Ovary (tissue), 9 donors: ENCODE results near the gene TNFAIP3. TPM values are rescaled to one million over a fixed set of nuclear protein-coding genes. Genes with fewer than 3 reads are reported as not detected.

Source experiments
- DNase-seq, 5 donors: peaks; one replicate each; pipeline ENCODE4 v3.0.0-alpha.2; 2019 to 2020
- H3K27ac ChIP-seq, 2 donors: fragments of 200-600 bp; one replicate each; pipeline versions ENCODE4 v1.5.1 to v1.8.0; 2019 to 2022
- H3K27me3 ChIP-seq: fragments of 200-600 bp; one replicate; pipeline ENCODE4 v1.8.0; 2022
- H3K36me3 ChIP-seq: fragments of 200-600 bp; sonication (generic); one replicate; pipeline ENCODE4 v1.5.1; 2019
- H3K4me1 ChIP-seq: one replicate; pipeline ENCODE4 v1.8.1; 2013; ENCODE audit warnings: mild to moderate bottlenecking, moderate library complexity; ENCODE audit not compliant: insufficient read depth
- H3K4me3 ChIP-seq: fragments of 200-600 bp; sonication (generic); one replicate; pipeline ENCODE4 v1.5.1; 2017
- H3K9me3 ChIP-seq, 2 donors: fragments of 200-600 bp in 1 of 2; sonication (generic) in 1 of 2; one replicate each; pipeline versions ENCODE4 v1.5.1 to v1.8.1; 2013 to 2019; ENCODE audit warnings: mild to moderate bottlenecking in 1 of 2, moderate library complexity in 1 of 2
- CTCF ChIP-seq, 3 donors: fragments of 450-650 bp in 2 of 3; fragments of 200-600 bp in 1 of 3; IDR thresholded peaks; one replicate each; pipeline versions ENCODE4 v1.5.1 to v1.8.0; 2016 to 2022; ENCODE audit warnings: antibody characterized with exemption in 3 of 3, mild to moderate bottlenecking in 1 of 3
- EP300 ChIP-seq: sonication (generic); formaldehyde crosslinking; IDR thresholded peaks from one replicate; pipeline ENCODE4 v1.6.1; 2017; ENCODE audit warnings: antibody characterized with exemption
- POLR2A ChIP-seq: fragments of 450-650 bp; IDR thresholded peaks from one replicate; pipeline ENCODE4 v1.6.1; 2017; ENCODE audit warnings: antibody characterized with exemption, mild to moderate bottlenecking, moderate library complexity
- WGBS, 3 donors: extraction: QIAGEN DNeasy Blood & Tissue Kit in 1 of 3; methylation state at CpG; one replicate each; pipeline versions ENCODE4 v1.1.5 to v1.1.7; 2013 to 2017; 5-methylcytosine and 5-hydroxymethylcytosine counted together
- intact Hi-C, 4 donors: fragments of 100-400 bp; cut with DNase I; formaldehyde crosslinking; loops; one replicate each; pipeline versions ENCODE4 v1.11.0 to v1.15.1; 2022 to 2023
- polyA plus RNA-seq, 2 donors: library from polyadenylated mRNA; stranded (reverse); fragments of 200-250 nt in 1 of 2; fragments of 350-450 nt in 1 of 2; fragmentation: Illumina TruSeq in 1 of 2; extraction: RNeasy Lipid Tissue Mini Kit (QIAGEN cat#74804) in 1 of 2; gene quantifications; one replicate each; pipeline ENCODE4 v1.2.3, GENCODE V29; 2013 to 2014
- total RNA-seq, 7 donors: library from RNA; depleted of rRNA in 2 of 7; stranded (reverse); fragments of >200 nt in 2 of 7; fragmentation: NEBNext Ultra II Directional in 3 of 7; extraction: Animal tissue kit (Norgen Biotek cat#: 25700) in 3 of 7; gene quantifications; one replicate each; pipeline versions ENCODE4 v1.1.0 to v1.2.4, GENCODE V29; 2016 to 2023
- donor health status: DM: no; HTN: no; CAD: no; lungs with moderate emphysema.
- donor health status: DM: no; HTN: no; CAD: no.
- donor health status: Bipolar disorder and iron deficiency.
- donor health status: DM: yes; HTN: yes; CAD: no.
- donor health status: DM: no; HTN: no; CAD: no.
- donor health status: DM: yes; HTN: yes; CAD: no.

The TNFAIP3 gene
- total and polyA plus RNA-seq, 9 donors: 35.4 to 206 (median 96.6) TPM

GRCh38 chr6:137824896-137825295 lies 42.2 kb upstream of the TNFAIP3 start:
- no peak for DNase-seq
- Histone ChIP-seq H3K27ac (peak overlapping the region in 1 of 2 donors; percentile 36), H3K27me3 (no peaks in the 10 kb centered on the region), H3K4me1 (peaks cover 12% of the 10 kb centered on the region), H3K4me3 (no peak overlapping the region), H3K36me3 (no peaks in the 10 kb centered on the region), H3K9me3 (no peaks in the 10 kb centered on the region)
- intact Hi-C loops: loop anchor here in 1 of 4 donors (5.0 kb wide), 1 partner anchor 42 kb away; the partner anchor contains the start of gene TNFAIP3
- WGBS, 3 donors: 51 to 71% (median 60%) methylated on average over 2 of the region's 2 CpGs
- TF ChIP-seq EP300 (no peak), CTCF (IDR thresholded peaks at IDR 0.05) (no peak), POLR2A (no peak)

- WGBS, 3 donors: 95 to 96% (median 96%) methylated on average over 5 of the region's 5 CpGs
Measured at GRCh38 chr6:137827411-137827940, 39.6 kb upstream of the TNFAIP3 start.

GRCh38 chr6:137827977-137828810 lies 38.9 kb upstream of the TNFAIP3 start:
- DNase-seq: no peak
- no peak overlapping the region for H3K4me3 ChIP-seq
- H3K4me1 ChIP-seq: peaks cover 4% of the 10 kb centered on the region
- WGBS, 3 donors: 93 to 95% (median 95%) methylated on average over 4 of the region's 4 CpGs
- intact Hi-C loops: no loop called here
- TF ChIP-seq EP300: no peak
- no peak for TF ChIP-seq POLR2A
- no peak for TF ChIP-seq CTCF (IDR thresholded peaks at IDR 0.05)
- H3K36me3 ChIP-seq: no peaks in the 10 kb centered on the region
- H3K27me3 ChIP-seq: no peaks in the 10 kb centered on the region
- H3K9me3 ChIP-seq: no peaks in the 10 kb centered on the region
- H3K27ac ChIP-seq: no peak overlapping the region

More at GRCh38 chr6:137827411-137827940, 39.6 kb upstream of the TNFAIP3 start:
- no peaks in the 10 kb centered on the region for H3K36me3 ChIP-seq
- no peaks in the 10 kb centered on the region for H3K9me3 ChIP-seq
- intact Hi-C loops: no loop called here
- peaks cover 4% of the 10 kb centered on the region for H3K4me1 ChIP-seq
- DNase-seq: no peak
- no peak for TF ChIP-seq EP300
- TF ChIP-seq CTCF (IDR thresholded peaks at IDR 0.05): no peak
- H3K27me3 ChIP-seq: no peaks in the 10 kb centered on the region
- H3K4me3 ChIP-seq: no peak overlapping the region
- H3K27ac ChIP-seq: no peak overlapping the region

GRCh38 chr6:137829641-137830083 lies 37.4 kb upstream of the TNFAIP3 start:
- H3K4me3 ChIP-seq: no peak overlapping the region
- WGBS, 3 donors: 91 to 93% (median 93%) methylated on average over 4 of the region's 4 CpGs
- H3K36me3 ChIP-seq: no peaks in the 10 kb centered on the region
- no peak overlapping the region for H3K27ac ChIP-seq
- no peaks in the 10 kb centered on the region for H3K27me3 ChIP-seq
- intact Hi-C loops: no loop called here
- no peak for TF ChIP-seq CTCF (IDR thresholded peaks at IDR 0.05)
- TF ChIP-seq EP300: no peak
- no peak for TF ChIP-seq POLR2A
- no peaks in the 10 kb centered on the region for H3K9me3 ChIP-seq
- no peaks in the 10 kb centered on the region for H3K4me1 ChIP-seq
- DNase-seq: no peak
